HEK293 (cell line): Measurements from ENCODE around the gene DDX51.
A peak's percentile ranks its signal among the peaks of the same experiment; 100 is the strongest.

Source experiments
- CTCF ChIA-PET: fragments of 350-600 bp; formaldehyde crosslinking; extraction: SDS; loops from one replicate; lab custom pipeline; 2021; ENCODE audit warnings: antibody characterized with exemption; lab: Yijun Ruan, JAX
- POLR2A ChIA-PET: fragments of 300-600 bp; formaldehyde crosslinking; extraction: SDS; loops from one replicate; lab custom pipeline; 2020; ENCODE audit warnings: antibody characterized with exemption, inconsistent platforms; lab: Yijun Ruan, JAX
- H3K27ac ChIP-seq: fragments of 200-500 bp; sonication (Bioruptor generic); 2 replicates; pipeline ENCODE4 v1.5.1; 2014; ENCODE audit warnings: low read depth, low read length, control low read depth, inconsistent platforms; ENCODE audit errors: extremely low read depth
- H3K36me3 ChIP-seq, 2 experiments: fragments of 200-500 bp in 1 of 2; sonication (Bioruptor generic) in 1 of 2; 1 replicate in 1 of 2; 2 replicates in 1 of 2; pipeline ENCODE4 v1.5.1; 2014 to 2017; ENCODE audit warnings: inconsistent platforms in 2 of 2, low read length in 2 of 2; ENCODE audit not compliant: control insufficient read depth in 2 of 2, insufficient read depth in 1 of 2
- H3K4me1 ChIP-seq: fragments of 200-500 bp; sonication (Bioruptor generic); 2 replicates; pipeline ENCODE4 v1.5.1; 2014; ENCODE audit warnings: mild to moderate bottlenecking, low read length, inconsistent platforms; ENCODE audit not compliant: control insufficient read depth, insufficient read depth
- H3K4me3 ChIP-seq: 2 replicates; pipeline ENCODE4 v1.5.1; 2011; ENCODE audit warnings: low read depth, mild to moderate bottlenecking, control low read depth, low read length, moderate library complexity
- H3K9me3 ChIP-seq: fragments of 200-500 bp; sonication (Bioruptor generic); 2 replicates; pipeline ENCODE4 v1.5.1; 2014; ENCODE audit warnings: low read depth, low read length, inconsistent platforms; ENCODE audit not compliant: control insufficient read depth, insufficient read depth
- KLF1 ChIP-seq: fragments of 450-650 bp; formaldehyde crosslinking; IDR thresholded peaks from 2 replicates; pipeline ENCODE4 v1.5.1; 2016; ENCODE audit warnings: missing biosample characterization, missing genetic modification characterization
- SP2 ChIP-seq: fragments of 450-650 bp; formaldehyde crosslinking; IDR thresholded peaks from 2 replicates; pipeline ENCODE4 v1.5.1; 2016; ENCODE audit warnings: missing biosample characterization, missing genetic modification characterization
- SP3 ChIP-seq: fragments of 450-650 bp; formaldehyde crosslinking; IDR thresholded peaks from 2 replicates; pipeline ENCODE4 v1.5.1; 2016; ENCODE audit warnings: missing biosample characterization, missing genetic modification characterization
- TRIM28 ChIP-seq: IDR thresholded peaks from 2 replicates; pipeline ENCODE4 v1.6.1; 2011; ENCODE audit warnings: low read length, control low read depth, borderline replicate concordance
- WT1 ChIP-seq: fragments of 450-650 bp; formaldehyde crosslinking; IDR thresholded peaks from 2 replicates; pipeline ENCODE4 v1.5.1; 2016; ENCODE audit warnings: missing biosample characterization, missing genetic modification characterization
- ZNF10 ChIP-seq: fragments of 450-650 bp; formaldehyde crosslinking; IDR thresholded peaks from 2 replicates; pipeline ENCODE4 v1.5.1; 2017; ENCODE audit warnings: missing biosample characterization, missing genetic modification characterization
- ZNF114 ChIP-seq: fragments of 450-650 bp; formaldehyde crosslinking; IDR thresholded peaks from 2 replicates; pipeline ENCODE4 v1.5.0; 2017; ENCODE audit warnings: missing biosample characterization, missing genetic modification characterization
- ZNF354C ChIP-seq: fragments of 450-650 bp; formaldehyde crosslinking; IDR thresholded peaks from 2 replicates; pipeline ENCODE4 v1.5.1; 2016; ENCODE audit warnings: missing biosample characterization, missing genetic modification characterization, low read depth, borderline replicate concordance
- ZNF394 ChIP-seq: fragments of 450-650 bp; formaldehyde crosslinking; IDR thresholded peaks from 2 replicates; pipeline ENCODE4 v1.5.1; 2016; ENCODE audit warnings: missing biosample characterization, missing genetic modification characterization, mild to moderate bottlenecking, moderate library complexity, borderline replicate concordance
- ZNF398 ChIP-seq: fragments of 450-650 bp; formaldehyde crosslinking; IDR thresholded peaks from 2 replicates; pipeline ENCODE4 v1.5.1; 2017; ENCODE audit warnings: missing biosample characterization, missing genetic modification characterization
- ZNF529 ChIP-seq: fragments of 450-650 bp; formaldehyde crosslinking; IDR thresholded peaks from 2 replicates; pipeline ENCODE4 v1.5.1; 2017; ENCODE audit warnings: missing genetic modification characterization, missing biosample characterization; ENCODE audit not compliant: insufficient replicate concordance
- ZNF548 ChIP-seq: fragments of 450-650 bp; formaldehyde crosslinking; IDR thresholded peaks from 2 replicates; pipeline ENCODE4 v1.5.1; 2016; ENCODE audit warnings: missing biosample characterization, missing genetic modification characterization
- ZNF585B ChIP-seq: fragments of 450-650 bp; formaldehyde crosslinking; IDR thresholded peaks from 2 replicates; pipeline ENCODE4 v1.5.1; 2016; ENCODE audit warnings: missing biosample characterization, missing genetic modification characterization
- ZNF664 ChIP-seq: fragments of 450-650 bp; formaldehyde crosslinking; IDR thresholded peaks from 2 replicates; pipeline ENCODE4 v1.5.1; 2016; ENCODE audit warnings: missing biosample characterization, missing genetic modification characterization
- ZNF701 ChIP-seq: fragments of 450-650 bp; formaldehyde crosslinking; IDR thresholded peaks from 2 replicates; pipeline ENCODE4 v1.5.1; 2016; ENCODE audit warnings: missing biosample characterization, missing genetic modification characterization
- ZNF777 ChIP-seq: fragments of 450-650 bp; formaldehyde crosslinking; IDR thresholded peaks from 2 replicates; pipeline ENCODE4 v1.5.1; 2017; ENCODE audit warnings: missing biosample characterization, missing genetic modification characterization, borderline replicate concordance
- ZNF843 ChIP-seq: fragments of 450-650 bp; formaldehyde crosslinking; IDR thresholded peaks from 2 replicates; pipeline ENCODE4 v1.5.1; 2016; ENCODE audit warnings: missing biosample characterization, missing genetic modification characterization
- TF ChIP-seq, protein P1 (sequence below): fragments of 450-650 bp; formaldehyde crosslinking; IDR thresholded peaks from 2 replicates; pipeline ENCODE4; 2016; ENCODE audit warnings: missing biosample characterization, missing genetic modification characterization
- TF ChIP-seq, protein P2 (sequence below): fragments of 450-650 bp; formaldehyde crosslinking; IDR thresholded peaks from 2 replicates; pipeline ENCODE4 v1.5.1; 2016; ENCODE audit warnings: missing biosample characterization, missing genetic modification characterization
- TF ChIP-seq, protein P3 (sequence below): fragments of 450-650 bp; formaldehyde crosslinking; IDR thresholded peaks from 2 replicates; pipeline ENCODE4 v1.5.1; 2016; ENCODE audit warnings: missing biosample characterization, missing genetic modification characterization
- TF ChIP-seq, protein P4 (sequence below): fragments of 450-650 bp; formaldehyde crosslinking; IDR thresholded peaks from 2 replicates; pipeline ENCODE4 v1.5.1; 2016; ENCODE audit warnings: missing biosample characterization, missing genetic modification characterization

The DDX51 gene

GRCh38 chr12:132161796-132162507 is 17.8 kb upstream of the DDX51 start:
- Histone ChIP-seq H3K27ac (no peak overlapping the region), H3K9me3 (no peaks in the 10 kb centered on the region), H3K4me1 (peaks cover 8% of the 10 kb centered on the region; the same call in 1 of the 2 replicates), H3K4me3 (no peak overlapping the region), H3K36me3 (peaks cover 3 to 14% of the 10 kb centered on the region in 2 experiments; a peak in 2 of 3 replicates)
- ChIA-PET POLR2A (interaction anchor here (0.5 to 0.7 kb wide), 2 partner anchors 16 to 437 kb away, joined by 3 read pairs; no protein-coding TSS in a partner anchor), CTCF (interaction anchor here (1.1 to 3.2 kb wide), 2 partner anchors 8 to 57 kb away, joined by 3 to 13 read pairs; no protein-coding TSS in a partner anchor)
- TF ChIP-seq KLF1 (tag by site-specific recombination) (peak; percentile 9; the same call in 1 of the 2 replicates), ZNF398 (peak; percentile 91), ZNF10 (tag by site-specific recombination) (no peak)

- ChIA-PET POLR2A (interaction anchor here (0.7 to 1.0 kb wide), 2 partner anchors 14 to 65 kb away, joined by 3 read pairs; no protein-coding TSS in a partner anchor), CTCF (interaction anchor here (0.5 to 3.2 kb wide), 6 partner anchors 8 to 555 kb away, joined by 3 to 13 read pairs (median 4); no protein-coding TSS in a partner anchor)
- Histone ChIP-seq H3K9me3 (no peaks in the 10 kb centered on the region), H3K36me3 (peaks cover 7 to 22% of the 10 kb centered on the region in 2 experiments; a peak in 2 of 3 replicates), H3K4me3 (no peak overlapping the region), H3K27ac (no peak overlapping the region), H3K4me1 (peaks cover 8% of the 10 kb centered on the region; the same call in 1 of the 2 replicates)
- no peak for TF ChIP-seq ZNF843
- TF ChIP-seq, protein P1, sequence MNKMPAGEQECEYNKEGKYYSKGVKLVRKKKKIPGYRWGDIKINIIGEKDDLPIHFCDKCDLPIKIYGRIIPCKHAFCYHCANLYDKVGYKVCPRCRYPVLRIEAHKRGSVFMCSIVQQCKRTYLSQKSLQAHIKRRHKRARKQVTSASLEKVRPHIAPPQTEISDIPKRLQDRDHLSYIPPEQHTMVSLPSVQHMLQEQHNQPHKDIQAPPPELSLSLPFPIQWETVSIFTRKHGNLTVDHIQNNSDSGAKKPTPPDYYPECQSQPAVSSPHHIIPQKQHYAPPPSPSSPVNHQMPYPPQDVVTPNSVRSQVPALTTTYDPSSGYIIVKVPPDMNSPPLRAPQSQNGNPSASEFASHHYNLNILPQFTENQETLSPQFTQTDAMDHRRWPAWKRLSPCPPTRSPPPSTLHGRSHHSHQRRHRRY (tag by site-specific recombination) = no peak
- TF ChIP-seq ZNF777 (tag by site-specific recombination) = no peak
- TF ChIP-seq ZNF585B = no peak
- TF ChIP-seq, protein P2, sequence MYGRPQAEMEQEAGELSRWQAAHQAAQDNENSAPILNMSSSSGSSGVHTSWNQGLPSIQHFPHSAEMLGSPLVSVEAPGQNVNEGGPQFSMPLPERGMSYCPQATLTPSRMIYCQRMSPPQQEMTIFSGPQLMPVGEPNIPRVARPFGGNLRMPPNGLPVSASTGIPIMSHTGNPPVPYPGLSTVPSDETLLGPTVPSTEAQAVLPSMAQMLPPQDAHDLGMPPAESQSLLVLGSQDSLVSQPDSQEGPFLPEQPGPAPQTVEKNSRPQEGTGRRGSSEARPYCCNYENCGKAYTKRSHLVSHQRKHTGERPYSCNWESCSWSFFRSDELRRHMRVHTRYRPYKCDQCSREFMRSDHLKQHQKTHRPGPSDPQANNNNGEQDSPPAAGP (tag by site-specific recombination) = 0 out of 2 replicates have a peak, but pooled peaks have one; percentile 68
- TF ChIP-seq WT1 = peak; percentile 38; the same call in 1 of the 2 replicates
- TF ChIP-seq, protein P3, sequence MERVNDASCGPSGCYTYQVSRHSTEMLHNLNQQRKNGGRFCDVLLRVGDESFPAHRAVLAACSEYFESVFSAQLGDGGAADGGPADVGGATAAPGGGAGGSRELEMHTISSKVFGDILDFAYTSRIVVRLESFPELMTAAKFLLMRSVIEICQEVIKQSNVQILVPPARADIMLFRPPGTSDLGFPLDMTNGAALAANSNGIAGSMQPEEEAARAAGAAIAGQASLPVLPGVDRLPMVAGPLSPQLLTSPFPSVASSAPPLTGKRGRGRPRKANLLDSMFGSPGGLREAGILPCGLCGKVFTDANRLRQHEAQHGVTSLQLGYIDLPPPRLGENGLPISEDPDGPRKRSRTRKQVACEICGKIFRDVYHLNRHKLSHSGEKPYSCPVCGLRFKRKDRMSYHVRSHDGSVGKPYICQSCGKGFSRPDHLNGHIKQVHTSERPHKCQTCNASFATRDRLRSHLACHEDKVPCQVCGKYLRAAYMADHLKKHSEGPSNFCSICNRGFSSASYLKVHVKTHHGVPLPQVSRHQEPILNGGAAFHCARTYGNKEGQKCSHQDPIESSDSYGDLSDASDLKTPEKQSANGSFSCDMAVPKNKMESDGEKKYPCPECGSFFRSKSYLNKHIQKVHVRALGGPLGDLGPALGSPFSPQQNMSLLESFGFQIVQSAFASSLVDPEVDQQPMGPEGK (tag by site-specific recombination) = 0 out of 2 replicates have a peak, but pooled peaks have one; percentile 32
- TF ChIP-seq SP3 (tag by site-specific recombination) = 0 out of 2 replicates have a peak, but pooled peaks have one; percentile 30
- TF ChIP-seq SP2 (tag by site-specific recombination) = peak; percentile 35
- no peak for TF ChIP-seq ZNF701 (tag by site-specific recombination)
- TF ChIP-seq ZNF114 (tag by site-specific recombination) = no peak
- no peak for TF ChIP-seq ZNF529 (tag by site-specific recombination)
- TF ChIP-seq, protein P4, sequence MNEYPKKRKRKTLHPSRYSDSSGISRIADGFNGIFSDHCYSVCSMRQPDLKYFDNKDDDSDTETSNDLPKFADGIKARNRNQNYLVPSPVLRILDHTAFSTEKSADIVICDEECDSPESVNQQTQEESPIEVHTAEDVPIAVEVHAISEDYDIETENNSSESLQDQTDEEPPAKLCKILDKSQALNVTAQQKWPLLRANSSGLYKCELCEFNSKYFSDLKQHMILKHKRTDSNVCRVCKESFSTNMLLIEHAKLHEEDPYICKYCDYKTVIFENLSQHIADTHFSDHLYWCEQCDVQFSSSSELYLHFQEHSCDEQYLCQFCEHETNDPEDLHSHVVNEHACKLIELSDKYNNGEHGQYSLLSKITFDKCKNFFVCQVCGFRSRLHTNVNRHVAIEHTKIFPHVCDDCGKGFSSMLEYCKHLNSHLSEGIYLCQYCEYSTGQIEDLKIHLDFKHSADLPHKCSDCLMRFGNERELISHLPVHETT (tag by site-specific recombination) = no peak
- TF ChIP-seq ZNF548 (tag by site-specific recombination) = no peak
- TF ChIP-seq ZNF664 = no peak
- TF ChIP-seq ZNF354C (tag by site-specific recombination) = no peak
- TF ChIP-seq ZNF394 = peak; percentile 85
- no peak for TF ChIP-seq TRIM28
These were observed 17.1 kb upstream of the DDX51 start for GRCh38 chr12:132161036-132161781.
